T-helper 1 cell (primary cell): ENCODE results near the gene SLC16A2.
"Not testable (repeated sequence)": the region's sequence is repeated elsewhere in the genome, so short reads cannot be mapped to it uniquely, and the experiment has no call there.

ENCODE experiments used
- DNase-seq, 5 donors: peaks; one replicate each; pipeline ENCODE4 v3.0.0-alpha.2; 2012 to 2020

SLC16A2 gene

DNA sequence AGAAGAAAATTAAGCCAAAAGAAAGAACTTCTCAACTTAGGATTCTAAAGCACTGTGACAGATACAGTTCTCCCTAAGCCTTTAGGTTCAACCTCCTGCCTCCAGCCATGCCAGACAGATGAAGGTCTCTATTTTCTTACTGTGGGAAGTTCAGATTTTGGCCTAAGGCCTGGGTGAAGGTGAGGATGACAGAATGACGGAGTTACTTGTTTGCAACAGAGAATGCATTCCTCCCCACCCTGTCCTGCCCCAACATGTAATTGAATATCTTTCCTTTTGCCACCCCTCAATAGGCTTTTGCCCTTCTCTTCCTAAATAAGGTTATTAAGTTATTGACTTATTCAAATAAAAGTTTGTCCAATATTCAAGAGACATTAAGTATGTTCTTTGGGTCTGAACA, 25.6 kb downstream of the SLC16A2 start:
- DNase-seq, result no peak

DNA sequence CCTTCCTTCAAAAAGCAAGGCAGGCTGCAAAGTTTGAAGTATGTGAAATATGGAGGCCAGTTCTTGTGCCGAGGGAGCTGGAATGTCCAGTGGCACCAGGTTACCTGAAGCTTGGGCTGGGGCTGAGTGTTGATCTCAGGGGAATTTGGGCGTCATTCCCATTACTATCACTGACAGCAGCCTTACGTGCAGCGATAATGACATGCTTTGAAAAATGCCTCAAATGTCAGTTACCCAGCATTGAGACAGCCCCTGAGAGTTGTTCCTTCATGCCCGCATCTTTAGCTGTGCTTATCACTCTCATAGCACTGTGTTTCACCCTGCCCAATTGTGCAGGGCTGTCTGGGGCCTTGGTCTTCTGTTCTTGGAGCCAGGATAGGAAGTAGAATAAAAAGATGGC, 27.4 kb downstream of the SLC16A2 start:
- DNase-seq, result no peak

DNA sequence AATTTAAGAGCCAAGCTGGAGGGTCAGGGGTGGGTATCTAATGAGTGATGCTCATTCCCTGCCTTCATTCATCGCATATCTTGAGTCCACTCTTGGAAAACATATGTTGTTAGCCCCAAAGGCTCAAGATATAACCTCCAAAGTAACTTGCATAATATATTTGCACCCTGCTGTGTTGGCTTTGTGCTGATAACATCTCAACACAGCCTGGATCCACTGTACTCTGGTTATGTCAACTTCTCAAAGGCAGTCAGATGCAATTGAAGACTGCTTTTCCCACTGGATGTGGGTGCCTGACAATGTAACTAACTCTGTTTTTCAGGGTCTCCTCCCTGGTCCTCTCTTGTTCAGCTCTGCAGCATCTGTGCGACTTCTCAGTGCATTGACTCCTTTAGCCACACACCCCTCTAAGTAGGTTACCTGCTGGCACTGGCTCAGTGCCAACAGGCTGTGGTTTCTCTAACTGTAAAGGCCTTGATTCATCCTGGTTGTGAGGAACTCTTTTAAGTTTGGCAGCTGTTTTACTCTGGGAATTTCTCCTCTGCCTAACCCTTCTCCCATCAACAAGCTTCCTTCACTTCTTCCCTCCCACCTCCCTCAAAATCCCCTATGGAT, 28.1 kb downstream of the SLC16A2 start:
- DNase-seq, result peak in 2 of 5 donors; percentile 0 to 10

DNA sequence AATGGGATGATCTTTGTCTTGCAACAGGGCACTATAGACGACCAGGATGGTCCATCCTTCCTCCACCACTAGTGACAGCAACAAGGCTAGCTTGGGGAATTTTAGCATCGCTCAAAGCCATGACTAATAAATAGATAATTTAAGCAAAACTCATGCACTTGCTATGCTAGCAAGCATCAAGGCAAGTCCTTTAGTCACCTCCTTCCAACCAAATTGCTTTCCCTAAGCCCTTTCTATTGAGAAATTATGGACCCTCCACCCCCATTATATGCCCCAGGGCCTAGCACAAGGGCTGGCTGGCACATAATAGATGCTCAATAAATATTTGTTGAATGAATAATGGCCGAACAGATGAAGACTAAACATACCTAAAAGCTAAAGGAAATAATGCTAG, 28.6 kb downstream of the SLC16A2 start:
- DNase-seq, result no peak

DNA sequence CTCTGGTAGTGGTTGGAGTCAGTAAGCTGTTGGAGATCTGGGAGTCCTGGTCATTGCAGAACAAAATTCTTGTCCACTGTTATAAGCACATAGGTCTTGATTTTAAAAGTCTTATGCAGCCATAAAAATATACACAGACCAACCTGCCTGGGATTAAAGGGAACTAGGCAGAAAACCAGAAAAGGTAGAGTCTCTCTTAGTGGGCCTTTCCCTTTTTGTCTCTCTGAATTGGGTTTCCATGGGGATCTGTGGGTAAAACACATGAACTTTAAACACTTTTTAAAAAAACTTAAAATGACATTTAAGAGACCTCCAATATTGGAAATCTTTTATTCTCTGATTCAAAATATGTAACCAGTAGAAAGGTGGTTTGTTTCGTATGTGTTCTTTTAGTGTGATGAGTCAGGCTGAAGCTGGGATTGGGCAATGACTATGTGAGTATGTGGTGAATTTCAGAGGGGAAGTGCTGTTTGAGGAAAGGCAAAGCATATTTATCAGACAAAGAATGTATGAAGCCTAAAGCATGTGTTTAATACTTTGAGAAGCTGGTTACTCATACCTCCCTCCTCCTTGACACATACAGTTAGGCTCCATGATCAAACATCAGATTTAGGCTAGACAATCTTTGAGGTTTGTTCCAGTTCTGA, 29.6 kb downstream of the SLC16A2 start:
- no peak for DNase-seq

DNA sequence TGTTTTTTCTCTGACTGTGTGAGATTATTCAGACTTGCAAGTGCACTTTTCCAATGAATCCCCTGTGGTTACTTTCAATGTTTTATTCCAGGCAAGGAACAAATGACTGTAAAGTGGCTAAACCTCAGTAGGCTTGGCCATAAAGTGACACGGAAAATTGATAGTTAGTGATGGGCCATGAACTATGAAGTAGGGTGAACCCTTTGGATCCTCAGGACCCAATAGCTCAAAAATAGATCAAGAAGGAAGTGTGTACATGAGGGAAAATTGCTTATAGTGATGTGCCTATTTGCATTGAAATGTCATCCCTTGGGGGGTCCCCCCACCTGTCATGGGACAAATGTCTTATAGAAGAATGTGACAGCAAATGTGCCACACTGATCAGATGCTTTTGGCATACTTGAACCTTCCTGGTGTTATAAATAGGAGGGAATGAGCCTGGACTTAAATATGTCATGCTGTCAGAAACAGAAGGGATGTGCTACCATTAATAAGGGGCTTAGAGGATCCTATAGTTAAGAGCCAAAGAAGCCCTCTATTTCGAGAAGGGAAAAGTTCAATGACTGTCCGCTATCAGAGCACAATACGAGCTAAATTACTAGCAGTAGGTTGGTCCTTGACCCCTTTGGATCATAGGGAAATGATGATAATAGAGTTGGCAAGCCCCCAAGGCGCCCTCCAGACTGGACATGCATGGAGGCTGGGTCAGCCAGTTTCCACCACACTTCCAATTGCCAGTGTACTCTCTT, 30.3 kb downstream of the SLC16A2 start:
- DNase-seq, result no peak

DNA sequence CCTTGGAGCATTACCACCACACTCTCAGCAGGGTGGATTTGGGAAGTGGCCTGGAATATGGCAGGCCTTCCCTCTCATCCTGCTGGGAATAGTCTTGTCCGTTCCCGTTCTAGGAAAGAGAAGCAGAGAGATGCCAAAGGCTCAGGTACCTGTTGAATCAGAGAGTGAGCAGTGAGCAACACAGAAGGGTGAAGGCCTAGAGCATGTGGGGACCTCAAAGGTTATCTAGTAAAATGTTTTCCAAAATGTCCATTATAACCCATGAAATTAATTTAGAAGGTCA, 30.8 kb downstream of the SLC16A2 start:
- no peak for DNase-seq

DNA sequence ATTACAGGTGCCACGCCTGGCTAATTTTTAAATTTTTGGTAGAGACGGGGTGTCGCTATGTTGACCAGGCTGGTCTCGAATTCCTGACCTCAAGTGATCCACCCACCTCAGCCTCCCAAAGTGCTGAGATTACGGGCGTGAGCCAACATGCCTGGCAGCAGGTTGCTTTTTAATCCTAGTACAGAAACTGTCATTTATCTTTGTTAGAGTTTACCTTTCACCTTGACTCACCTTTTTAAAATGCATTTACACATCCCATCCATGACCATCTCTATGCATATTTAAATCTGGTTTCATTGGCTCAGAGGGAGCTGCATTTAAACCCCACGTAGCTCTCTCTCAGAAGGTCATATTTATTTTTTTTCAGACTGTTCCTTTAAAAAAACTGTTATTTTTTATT, 31.9 kb downstream of the SLC16A2 start:
- no peak for DNase-seq

DNA sequence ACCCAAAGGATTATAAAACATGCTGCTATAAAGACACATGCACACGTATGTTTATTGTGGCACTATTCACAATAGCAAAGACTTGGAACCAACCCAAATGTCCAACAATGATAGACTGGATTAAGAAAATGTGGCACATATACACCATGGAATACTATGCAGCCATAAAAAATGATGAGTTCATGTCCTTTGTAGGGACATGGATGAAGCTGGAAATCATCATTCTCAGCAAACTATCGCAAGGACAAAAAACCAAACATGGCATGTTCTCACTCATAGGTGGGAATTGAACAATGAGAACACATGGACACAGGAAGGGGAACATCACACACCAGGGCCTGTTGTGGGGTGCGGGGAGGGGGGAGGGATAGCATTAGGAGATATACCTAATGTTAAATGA, 32.9 kb downstream of the SLC16A2 start:
- DNase-seq, result not testable (repeated sequence)

DNA sequence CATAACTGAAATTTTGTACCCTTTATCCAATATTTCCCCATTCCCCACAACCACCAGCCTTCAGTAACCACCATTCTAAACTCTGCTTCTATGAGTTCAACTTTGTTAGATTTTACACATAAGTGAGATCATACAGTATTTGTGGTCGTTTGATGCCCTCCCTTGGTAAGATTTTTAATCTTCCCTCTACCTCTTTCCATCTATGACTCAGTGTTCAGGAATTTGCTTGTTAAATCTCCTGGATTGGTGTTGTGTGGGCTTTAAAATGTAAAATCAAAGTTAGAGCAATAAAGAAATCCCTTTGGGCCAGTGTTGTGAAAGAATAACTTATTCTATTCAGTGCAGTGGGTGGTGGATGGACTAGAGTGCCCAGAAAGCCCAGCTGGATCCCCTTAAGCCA, 37.4 kb downstream of the SLC16A2 start:
- DNase-seq, result no peak

DNA sequence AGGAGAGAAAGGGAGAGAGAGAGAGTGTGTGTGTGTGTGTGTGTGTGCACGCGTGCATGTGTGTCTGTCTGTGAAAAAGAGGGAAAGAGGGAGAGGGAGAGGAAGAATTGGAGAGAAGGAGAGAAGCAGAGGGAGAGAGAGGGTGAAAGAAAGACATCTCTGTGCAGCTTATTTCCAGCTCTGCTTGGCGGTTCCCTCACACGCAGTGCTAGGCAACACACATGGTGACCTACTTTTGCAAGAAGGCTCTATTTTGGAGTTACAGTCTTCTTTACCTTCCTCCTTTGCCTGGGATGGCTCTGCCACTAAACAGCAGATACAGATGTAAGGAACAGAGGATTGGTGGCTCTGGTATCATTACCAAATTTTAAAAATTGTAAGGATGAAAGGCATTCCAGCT, 40.1 kb downstream of the SLC16A2 start:
- DNase-seq, result no peak

DNA sequence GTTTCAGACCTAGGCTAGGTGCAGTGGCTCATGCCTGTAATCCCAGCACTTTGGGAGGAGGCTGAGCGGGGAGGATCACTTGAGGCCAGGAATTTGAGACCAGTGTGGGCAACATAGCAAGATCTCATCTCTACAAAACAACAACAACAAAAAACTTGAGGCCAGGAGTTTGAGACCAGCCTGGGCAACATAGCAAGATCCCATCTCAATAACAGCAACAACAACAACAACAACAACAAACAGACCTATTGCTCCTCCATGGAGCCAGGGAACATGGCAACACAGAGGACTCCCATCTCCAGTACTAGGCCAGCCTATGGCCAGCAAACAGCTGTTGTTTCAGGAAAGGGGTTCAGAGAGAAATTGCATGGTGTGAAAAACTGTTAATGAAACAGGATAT, 43.4 kb downstream of the SLC16A2 start:
- DNase-seq, result no peak

DNA sequence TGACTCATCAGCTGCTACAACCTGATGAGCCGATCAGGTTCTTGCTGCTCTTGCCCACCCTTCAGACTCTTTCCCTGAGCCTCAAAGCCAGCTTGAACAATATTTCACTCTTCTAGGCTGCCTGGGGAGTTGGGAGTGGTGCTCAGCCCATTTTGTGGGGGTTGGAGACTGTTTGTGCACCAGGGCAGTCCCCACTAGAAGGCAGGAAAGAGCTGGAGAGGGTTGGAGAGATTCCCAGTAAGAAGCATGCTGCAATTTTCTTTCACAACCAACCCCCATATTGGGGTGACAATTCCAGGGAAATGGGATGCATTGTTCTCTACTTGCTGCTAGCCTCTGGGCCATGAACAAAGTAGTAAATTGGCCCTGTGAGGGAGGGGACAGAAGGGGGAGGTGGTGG, 44.1 kb downstream of the SLC16A2 start:
- no peak for DNase-seq

DNA sequence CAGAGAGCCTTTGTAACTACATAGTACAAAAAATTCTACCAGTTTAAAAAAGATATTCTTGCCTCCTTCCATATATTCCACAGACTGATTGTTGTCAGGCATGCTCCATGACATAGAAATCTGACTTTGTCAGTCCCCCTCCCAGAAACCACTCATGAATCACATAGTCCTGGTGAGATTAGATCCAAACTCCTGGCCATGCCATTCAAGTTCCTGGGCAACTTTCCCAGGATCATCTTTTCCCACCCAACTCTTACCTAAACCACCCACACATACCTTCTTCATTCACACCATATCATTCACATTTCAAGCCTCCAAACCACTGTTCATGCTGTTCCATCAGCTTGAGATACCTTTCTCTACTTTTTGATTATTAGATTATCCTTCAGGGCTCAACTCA, 46.4 kb downstream of the SLC16A2 start:
- no peak for DNase-seq

DNA sequence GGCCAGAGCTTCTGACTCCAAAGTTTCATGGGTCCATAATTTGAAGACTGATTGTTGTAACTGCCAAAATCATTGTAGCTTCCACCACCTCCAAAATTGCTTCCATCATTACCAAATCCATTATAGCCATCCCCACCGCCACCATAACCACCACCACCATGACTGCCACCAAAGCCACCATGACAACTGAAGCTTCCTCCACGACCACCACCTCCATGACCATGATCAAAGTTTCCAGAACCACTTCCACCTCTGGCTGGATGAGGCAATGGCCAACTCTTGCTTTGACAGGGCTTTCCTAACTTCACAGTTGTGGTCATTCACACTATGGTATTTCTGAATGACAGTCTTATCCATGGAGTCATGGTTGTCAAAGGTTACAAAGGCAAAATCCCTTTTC, 51.8 kb downstream of the SLC16A2 start:
- not testable (repeated sequence) for DNase-seq

DNA sequence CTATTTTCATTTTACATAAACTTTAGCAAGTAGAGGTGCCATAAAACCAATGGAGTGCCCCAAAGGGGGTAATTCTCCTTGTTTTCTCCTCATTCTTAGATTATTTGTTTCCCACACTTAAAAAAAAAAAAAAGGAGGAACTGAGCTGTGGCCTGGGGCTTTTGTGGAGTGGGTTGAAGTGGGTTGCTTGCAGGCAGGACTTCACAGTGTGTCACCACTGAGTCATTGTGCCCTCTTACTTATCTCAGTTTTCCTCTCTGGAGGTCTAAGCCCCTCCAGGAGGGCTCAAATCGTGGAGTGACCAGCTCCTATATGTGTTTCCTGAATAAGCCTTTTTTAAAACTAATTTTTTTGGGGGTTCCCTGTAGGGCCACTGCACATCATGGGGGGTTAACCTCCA, 69.0 kb downstream of the SLC16A2 start:
- DNase-seq, result no peak

DNA sequence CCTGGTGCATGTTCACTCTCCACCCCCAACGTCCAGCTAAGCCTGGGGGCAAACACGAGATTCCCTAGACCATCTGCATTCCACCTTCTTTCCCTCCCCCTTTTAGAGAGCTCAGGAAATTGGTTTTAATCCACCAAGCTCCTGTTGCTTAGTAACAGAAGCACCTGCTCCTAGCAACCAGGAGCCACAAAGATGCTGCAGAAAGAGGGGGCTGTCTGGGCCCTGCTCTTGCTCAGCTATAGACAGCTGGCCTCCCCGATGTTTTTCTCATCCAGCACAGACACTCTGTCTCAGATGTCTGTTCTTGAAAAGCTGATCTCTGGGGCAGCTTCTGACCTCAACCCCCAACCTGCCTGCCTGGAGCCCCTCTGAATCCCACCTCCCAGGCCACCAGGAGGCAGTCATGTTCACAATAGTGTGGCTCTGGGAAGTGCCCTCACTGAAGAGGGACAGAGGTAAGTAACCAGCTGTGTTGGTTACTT, 71.5 kb downstream of the SLC16A2 start:
- DNase-seq, result no peak

DNA sequence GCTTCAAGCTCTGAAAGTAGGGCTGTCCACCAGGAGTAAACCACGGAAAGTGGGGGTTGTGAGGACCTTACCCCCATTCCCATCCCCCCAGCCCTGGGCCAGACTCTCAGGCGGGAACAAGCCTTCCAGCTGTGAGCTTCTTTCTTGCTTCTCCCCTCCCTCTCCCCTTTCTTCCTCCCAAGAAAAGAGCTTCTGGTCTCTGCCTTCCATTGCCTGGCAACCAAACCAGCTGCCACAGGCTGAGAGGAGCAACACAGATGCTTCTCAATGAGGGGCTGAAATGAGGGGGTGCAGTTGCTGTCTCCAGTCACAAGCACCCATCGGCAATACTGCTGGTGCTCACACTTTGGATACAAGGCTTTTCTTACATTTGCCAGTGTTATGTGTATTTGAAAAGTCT, 72.5 kb downstream of the SLC16A2 start:
- no peak for DNase-seq

DNA sequence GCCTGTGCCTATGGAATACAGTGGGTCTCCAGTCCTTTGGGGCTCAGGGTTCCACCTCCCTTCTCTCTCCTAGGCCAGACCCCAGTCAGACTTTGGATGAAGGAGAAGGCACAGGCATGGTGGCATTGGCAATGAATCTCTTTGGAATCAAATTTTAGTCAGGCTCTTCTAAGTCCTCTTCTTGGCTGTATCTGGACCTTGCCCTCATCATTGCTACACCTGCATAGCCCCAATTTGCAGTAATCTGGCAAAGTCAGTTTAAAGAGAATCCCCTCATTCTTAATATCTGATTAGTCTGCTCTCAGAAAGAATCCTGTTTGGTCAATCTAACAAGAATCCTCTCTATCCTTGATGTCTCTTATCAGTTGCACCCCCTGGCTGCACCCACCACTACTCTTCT, 77.6 kb downstream of the SLC16A2 start:
- DNase-seq, result no peak

DNA sequence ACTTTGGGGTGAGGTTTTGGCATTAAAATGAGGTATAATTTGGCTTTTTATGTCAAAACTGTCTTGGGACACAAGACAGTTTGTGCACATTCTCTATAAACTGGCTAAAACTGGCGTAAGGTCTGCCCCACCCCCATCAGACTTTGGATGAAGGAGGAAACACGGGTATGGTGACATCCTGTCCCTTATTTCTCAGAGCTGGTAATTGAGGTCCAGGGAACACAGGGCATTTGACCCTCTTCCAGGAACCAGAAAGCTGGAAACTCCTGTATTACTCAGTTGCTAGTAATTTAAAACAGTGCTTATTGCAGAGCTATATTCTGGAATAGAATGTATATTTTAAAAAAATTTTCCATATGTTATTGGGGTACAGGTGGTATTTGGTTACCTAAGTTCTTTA, 78.8 kb downstream of the SLC16A2 start:
- no peak for DNase-seq

DNA sequence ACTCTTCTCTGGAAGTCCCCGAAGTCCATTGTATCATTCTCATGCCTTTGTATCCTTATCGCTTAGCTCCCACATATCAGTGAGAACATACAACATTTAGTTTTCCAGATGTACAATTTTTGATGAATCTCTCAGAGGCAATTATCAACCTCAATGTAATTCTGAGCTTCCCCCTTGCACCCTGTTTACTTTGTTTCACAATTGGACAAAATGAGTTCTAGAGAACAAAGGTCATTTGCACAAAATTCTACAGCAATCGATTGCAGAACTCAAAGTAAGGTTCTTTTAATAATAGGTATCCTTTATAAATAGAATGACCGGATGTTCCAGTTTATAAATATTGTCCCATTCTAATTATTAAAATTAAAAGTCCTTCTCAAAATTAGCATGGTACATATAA, 79.3 kb downstream of the SLC16A2 start:
- no peak for DNase-seq

DNA sequence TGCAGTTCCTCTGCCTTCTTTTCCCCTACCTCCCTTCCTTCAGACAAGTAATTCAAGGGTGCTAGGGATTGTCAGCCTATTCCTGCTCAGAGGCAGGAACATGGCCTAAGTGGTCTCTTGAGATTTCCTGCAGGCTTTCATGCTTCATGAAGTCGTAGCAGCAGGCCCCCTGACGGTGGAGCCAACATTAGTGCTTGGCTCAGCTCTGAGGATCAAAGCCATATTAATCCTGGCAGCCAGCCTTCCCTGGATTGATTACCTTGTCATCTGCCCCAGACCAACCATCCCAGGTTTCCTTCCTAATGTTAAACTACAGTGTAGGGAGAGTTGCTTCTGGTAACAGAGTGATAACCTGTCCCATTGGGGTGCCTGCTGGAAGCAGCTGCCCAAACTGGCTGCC, 84.1 kb downstream of the SLC16A2 start:
- DNase-seq, result no peak

DNA sequence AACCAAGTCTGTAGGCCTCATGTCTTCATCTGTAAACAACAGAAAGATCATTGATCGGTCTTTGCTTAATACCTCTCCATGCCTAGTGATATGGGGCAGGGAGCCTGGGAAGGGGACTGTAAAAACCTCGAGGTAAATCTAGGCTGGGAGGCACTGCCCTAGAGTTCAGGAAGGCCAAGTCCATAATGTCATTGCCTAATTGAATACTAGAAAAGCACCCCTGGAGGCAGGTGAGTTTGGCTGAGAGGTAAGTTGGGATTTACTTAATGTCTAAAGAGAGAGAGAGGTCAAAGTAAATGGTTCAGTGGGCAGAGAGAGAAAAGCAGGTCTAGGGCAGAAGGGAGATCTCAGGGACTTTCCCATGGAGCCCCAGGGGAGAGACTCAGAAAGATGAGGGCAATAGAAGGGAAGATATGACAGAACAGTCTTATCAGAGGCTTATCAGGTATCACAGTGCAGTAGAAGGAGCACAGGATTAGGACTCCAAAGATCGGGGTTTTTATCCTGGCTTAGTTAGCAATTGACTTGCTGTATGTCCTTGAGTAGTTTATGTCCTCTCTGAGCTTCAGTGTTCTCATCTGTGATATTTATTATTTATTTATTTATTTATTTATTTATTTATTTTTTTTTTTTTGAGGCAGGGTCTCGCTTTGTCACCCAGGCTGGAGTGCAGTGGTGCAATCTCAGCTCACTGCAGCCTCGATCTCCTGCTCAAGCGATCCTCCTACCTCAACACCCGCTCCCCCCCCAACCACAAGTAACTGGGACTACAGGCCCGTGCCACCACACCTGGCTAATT, 85.2 kb downstream of the SLC16A2 start:
- no peak for DNase-seq

DNA sequence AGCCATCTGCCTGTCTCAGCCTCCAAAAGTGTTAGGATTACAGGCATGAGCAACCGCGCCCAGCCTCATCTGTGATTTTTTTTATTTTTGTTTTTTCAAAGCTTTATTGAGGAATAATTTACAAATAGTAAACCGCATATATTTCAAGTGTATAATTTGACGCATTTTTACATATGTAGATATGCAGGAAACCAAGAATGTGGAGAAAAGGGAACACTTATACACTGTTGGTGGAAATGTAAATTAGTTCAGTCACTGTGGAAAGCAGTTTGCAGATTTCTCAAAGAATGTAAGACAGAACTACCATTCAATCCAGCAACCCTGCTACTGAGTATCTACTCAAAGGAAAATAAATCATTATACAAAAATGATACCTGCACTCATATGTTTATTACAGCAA, 85.9 kb downstream of the SLC16A2 start:
- DNase-seq, result no peak
